LNCAP (cell line): Measurements from ENCODE around the gene NDST1.

Experiments used
- TF ChIP-seq, protein P1 (sequence below): fragments of 450-650 bp; IDR thresholded peaks from 2 replicates; pipeline ENCODE4 v1.5.1; 2017; ENCODE audit warnings: mild to moderate bottlenecking

The NDST1 gene

DNA sequence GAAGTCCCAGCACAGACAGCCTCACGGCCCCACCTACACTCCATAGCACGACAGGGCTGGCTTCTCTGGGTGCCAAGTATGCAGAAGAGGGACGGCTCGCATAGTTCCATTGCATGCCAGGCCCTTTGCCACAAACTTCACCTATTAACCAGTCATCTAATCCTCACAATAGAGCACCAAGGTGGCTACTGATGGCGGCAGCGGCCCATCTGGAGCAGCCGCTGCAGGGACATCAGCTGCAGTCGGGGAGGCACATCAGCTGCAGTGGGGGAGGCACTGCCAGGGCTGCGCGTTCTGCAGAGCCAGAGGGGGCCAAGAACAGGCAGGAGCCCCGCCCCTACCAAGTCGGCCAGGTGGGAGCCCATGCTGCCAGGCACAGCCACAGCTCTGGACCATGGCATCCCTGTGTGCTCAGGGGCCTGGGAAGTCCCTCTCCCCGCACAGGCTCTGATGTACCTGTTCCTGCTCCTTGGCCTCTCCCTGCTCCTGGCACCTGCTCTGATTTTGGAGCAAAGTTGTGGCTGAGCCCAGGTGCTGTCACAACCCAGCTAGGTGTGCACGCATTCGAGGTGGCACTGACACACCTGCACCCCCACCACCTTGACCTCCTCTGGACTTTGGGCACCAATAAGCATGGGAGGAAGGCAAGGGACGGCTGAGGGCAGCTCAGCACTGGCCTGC is 71.0 kb downstream of the NDST1 start:
- TF ChIP-seq, protein P1, sequence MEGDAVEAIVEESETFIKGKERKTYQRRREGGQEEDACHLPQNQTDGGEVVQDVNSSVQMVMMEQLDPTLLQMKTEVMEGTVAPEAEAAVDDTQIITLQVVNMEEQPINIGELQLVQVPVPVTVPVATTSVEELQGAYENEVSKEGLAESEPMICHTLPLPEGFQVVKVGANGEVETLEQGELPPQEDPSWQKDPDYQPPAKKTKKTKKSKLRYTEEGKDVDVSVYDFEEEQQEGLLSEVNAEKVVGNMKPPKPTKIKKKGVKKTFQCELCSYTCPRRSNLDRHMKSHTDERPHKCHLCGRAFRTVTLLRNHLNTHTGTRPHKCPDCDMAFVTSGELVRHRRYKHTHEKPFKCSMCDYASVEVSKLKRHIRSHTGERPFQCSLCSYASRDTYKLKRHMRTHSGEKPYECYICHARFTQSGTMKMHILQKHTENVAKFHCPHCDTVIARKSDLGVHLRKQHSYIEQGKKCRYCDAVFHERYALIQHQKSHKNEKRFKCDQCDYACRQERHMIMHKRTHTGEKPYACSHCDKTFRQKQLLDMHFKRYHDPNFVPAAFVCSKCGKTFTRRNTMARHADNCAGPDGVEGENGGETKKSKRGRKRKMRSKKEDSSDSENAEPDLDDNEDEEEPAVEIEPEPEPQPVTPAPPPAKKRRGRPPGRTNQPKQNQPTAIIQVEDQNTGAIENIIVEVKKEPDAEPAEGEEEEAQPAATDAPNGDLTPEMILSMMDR: no peak

DNA sequence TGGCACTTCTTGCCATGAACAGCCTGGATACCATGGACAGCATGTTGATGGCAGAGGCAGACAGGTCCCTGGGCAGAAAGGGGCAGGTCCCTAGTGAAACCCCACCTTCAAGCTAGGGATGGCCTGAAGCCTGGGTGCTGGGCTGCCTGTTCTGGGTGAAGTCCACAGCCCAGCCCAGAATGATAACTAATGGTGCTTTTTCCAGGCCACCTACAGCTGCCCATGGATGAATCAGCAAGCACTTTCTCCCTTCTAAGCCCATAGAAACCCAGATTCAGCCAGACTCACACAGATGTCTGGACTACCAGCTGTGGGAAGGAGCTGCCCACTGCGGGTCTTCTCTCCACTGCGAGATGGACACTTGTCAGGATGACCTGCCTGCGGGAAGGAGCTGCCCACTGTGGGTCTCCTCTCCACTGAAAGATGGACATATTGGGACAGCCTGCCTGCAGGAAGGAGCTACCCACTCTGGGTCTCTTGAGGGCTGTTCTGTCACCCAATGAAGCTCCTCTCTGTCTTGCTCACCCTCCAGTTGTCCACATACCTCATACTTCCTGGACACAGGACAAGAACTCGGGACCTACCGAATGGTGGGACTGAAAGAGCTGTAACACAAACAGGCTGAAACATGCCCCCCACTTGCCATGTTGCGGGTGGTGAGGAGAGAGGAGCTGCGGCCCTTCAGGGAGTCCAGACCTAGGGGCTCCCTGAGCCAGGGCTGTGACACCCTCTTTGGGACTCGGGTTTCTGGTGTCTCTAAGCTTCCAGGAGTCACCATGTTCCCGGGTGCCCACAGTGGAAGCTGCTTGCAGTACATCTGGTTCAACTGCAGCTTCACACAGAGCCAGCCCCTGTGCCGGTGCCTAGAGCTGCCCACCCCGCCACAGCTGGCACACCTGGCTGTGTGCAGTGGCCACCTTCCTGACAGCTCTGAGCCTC is 71.8 kb downstream of the NDST1 start:
- TF ChIP-seq, protein P1: no peak

DNA sequence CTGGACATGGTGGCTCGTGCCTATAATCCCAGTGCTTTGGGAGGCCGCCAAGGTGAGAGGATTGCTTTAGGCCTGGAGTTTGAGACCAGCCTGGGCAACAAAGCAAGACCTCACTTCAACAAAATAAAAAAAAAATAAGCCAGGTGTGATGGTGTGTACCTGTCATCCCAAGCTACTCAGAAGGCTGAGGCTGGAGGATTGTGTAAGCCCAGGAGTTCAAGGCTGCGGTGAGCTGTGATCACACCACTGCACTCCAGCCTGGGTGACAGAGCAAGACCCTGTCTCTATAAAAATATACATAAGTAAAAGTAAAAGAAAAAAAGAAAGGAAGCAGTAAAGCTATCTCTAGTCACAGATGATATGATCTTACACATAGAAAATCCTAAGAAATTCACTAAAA is 73.0 kb downstream of the NDST1 start:
- TF ChIP-seq, protein P1: no peak

DNA sequence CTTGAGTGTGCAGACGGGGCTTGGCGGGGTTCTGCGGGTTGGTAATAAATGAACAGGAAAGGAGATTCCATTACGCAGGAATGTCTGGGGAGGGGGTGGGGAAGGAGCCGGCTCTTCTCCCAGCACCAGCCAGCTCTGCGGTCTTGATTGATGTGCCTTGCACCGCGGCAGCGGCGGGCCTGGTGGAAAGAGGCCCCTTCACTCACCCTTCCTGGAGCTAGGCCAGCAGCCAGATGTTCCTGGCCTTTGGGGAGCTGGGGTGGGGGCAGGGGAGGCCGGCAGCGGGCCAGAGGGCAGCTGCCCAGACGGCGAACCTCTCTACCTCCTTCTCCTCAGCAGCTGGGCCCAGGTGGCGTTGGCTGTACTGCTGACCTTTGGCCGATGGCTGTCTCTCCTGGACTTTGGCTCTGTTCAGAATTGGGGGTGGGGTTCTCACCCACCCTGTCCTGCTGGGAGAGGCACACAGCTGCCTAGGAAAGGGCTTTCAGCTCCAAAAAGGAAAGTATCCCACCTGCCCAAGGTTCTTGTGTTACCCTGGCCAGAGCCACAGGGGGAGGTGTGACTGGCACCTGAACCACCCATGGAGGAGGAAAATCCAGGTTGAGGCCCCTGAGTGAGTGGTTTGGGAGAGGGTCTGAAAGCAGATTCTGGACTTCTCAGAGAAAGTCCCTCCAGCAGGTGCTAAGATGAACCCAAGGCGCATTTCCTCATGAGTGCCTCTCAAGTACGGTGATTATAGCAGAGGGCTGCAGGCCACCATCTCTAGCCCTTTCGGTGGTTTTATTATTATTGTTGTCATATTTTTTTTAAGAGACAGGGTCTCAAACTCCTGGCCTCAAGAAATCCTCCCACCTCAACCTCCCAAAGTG is 74.5 kb downstream of the NDST1 start:
- TF ChIP-seq, protein P1: no peak

DNA sequence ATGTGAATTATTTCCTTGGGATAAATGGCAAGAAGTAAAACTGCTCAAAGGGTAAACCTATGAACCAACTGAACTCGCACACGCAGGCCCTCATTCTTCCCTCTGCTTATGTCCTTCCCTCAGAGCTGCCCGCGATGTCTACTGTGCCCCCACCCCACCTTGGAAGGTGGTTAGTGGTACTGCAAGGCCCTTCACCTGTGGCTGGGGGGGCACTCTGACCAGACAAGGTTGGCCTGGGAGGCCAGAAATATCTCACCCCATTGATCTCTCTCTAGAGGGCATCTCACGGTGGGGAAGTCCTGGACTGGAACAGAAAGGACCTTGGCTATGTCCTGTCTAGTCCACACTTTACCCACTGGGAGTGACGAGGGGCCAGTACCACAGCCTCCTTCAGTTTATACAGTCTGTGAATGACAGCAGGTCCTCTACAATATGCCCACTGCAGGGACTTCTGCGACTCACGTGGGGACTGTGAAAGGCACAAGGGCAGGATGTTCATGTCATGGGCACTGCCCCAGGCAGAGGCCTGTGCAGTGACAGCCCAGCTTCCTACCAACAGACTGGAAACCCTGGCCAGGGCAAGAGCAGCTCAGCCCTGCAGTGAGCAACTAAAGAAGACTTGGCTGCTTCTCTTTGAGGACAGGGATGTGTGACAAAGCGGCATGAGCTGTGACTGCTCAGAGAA is 75.8 kb downstream of the NDST1 start:
- TF ChIP-seq, protein P1: no peak

DNA sequence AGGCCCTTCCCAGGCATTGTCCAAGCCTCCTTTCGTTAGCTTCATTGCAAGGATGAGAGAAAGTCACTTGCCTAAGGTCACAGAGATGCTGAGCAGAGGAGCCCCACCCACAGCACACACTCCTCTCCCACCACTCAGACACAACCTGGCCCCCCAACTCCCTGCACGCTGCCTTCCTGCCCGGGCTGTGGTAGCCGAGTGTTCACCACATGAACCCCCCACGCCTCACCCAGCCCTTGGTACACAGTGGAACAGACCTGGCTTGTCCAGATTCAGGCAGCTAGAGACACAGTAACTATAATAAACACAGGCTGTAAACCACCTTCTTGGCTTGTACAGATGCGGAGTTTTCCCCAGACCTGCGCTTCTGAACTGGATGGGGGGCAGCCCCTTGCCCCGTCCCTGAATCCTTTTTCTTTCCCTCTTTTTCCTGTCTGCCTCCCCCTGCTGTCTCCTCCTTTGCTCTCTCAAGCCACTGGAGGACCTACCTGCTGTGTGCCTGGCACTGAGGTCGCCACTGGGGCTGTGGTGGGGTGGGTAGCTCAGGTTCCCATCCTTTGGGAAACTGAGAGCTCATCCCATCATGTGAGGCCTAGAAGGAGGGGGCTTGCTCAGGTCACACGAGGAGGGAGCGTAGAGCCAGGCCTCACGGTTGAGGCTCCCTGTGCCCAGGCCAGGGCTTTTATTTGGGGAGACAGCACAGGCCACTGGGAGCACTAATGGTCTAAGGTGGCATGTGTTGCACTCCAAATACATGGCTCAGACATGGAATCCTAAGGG is 76.8 kb downstream of the NDST1 start:
- TF ChIP-seq, protein P1: no peak
